ENCODE measurements around the gene MT1A.

DNA sequence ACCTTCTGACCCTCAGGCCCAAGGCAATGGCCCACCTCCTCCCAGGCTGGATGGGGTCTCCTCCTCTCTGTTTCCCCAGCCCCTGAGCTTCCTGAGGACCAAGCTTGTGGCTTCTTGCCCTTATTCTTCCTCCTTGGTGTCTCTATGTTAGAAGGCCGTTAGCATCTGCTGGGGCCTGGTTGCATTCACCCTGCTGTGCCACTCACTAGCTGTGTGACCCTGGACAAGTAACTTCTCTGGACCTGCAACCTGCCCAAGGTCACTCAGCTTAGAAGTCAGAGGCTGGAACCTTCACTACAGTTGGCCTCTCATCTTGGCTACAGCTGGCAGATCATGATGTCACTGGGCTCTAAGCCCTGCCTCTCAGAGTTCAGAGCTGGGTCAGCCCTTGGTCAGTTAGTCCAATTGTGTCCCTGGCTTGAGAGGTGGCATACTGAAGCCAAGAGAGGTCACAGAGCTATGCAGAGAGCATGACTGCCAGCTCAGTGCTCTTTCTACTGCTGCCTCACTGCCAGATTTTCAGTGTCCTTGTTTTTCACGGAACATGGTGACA, 27.1 kb upstream of the MT1A start:
- no peak for TF ChIP-seq CTCF (IDR thresholded peaks at IDR 0.05)
- TF ChIP-seq POLR2A (IDR thresholded peaks at IDR 0.05): no peak
